GM18517 (cell line): ENCODE measurements around the gene RAB40C.
"Not testable (repeated sequence)": the region's sequence is repeated elsewhere in the genome, so short reads cannot be mapped to it uniquely, and the experiment has no call there.

Experiments
- ATAC-seq: cut with Tn5 transposase; IDR thresholded peaks from one replicate; pipeline ENCODE4 v1.9.1; 2021; ENCODE audit warnings: mild to moderate bottlenecking, moderate library complexity; ENCODE audit not compliant: unreplicated experiment

RAB40C gene

GRCh38 chr16:588889-589657 lies 793 bp upstream of the RAB40C start:
- ATAC-seq, result peak; percentile 78

GRCh38 chr16:590188-590814 lies 435 bp downstream of the RAB40C start:
- no peak for ATAC-seq

GRCh38 chr16:590815-591200 lies 942 bp downstream of the RAB40C start:
- no peak for ATAC-seq

- no peak for ATAC-seq
Observed at GRCh38 chr16:591231-591630, 1.4 kb downstream of the RAB40C start.

GRCh38 chr16:591892-592517 lies 2.1 kb downstream of the RAB40C start:
- no peak for ATAC-seq

- ATAC-seq, result no peak
Observed at GRCh38 chr16:592518-593306, 2.8 kb downstream of the RAB40C start.

GRCh38 chr16:593406-593805 lies 3.5 kb downstream of the RAB40C start:
- ATAC-seq, result no peak

GRCh38 chr16:593807-594206 lies 3.9 kb downstream of the RAB40C start:
- ATAC-seq, result no peak

- no peak for ATAC-seq
Observed at GRCh38 chr16:595094-595528, 5.2 kb downstream of the RAB40C start.

GRCh38 chr16:595942-596735 lies 6.3 kb downstream of the RAB40C start:
- no peak for ATAC-seq

GRCh38 chr16:596736-597060 lies 6.8 kb downstream of the RAB40C start:
- no peak for ATAC-seq

- not testable (repeated sequence) for ATAC-seq
Observed at GRCh38 chr16:597655-598054, 7.8 kb downstream of the RAB40C start.

- ATAC-seq, result no peak
Observed at GRCh38 chr16:598823-599739, 9.2 kb downstream of the RAB40C start.

GRCh38 chr16:600781-601180 lies 10.9 kb downstream of the RAB40C start:
- no peak for ATAC-seq

- ATAC-seq, result no peak
Observed at GRCh38 chr16:603933-604332, 14.1 kb downstream of the RAB40C start.

- ATAC-seq, result no peak
Observed at GRCh38 chr16:606656-607307, 16.9 kb downstream of the RAB40C start.

- no peak for ATAC-seq
Observed at GRCh38 chr16:608019-608418, 18.2 kb downstream of the RAB40C start.

GRCh38 chr16:609316-609715 lies 19.4 kb downstream of the RAB40C start:
- no peak for ATAC-seq

- ATAC-seq, result no peak
Observed at GRCh38 chr16:609984-610383, 20.1 kb downstream of the RAB40C start.
